ENCODE data around the gene MC3R.

Gene MC3R

GRCh38 chr20:56249956-56250355, 1.4 kb downstream of the MC3R start:
- no peak for DNase-seq

- DNase-seq = no peak
Observed at GRCh38 chr20:56257604-56258003, 9.1 kb downstream of the MC3R start.

GRCh38 chr20:56259948-56260347, 11.4 kb downstream of the MC3R start:
- no peak for DNase-seq

- DNase-seq = no peak
Observed at GRCh38 chr20:56268536-56268935, 20.0 kb downstream of the MC3R start.

- DNase-seq = no peak
Observed at GRCh38 chr20:56271974-56272373, 23.4 kb downstream of the MC3R start.

GRCh38 chr20:56273491-56273890, 25.0 kb downstream of the MC3R start:
- DNase-seq = no peak

- DNase-seq = no peak
Observed at GRCh38 chr20:56274156-56274555, 25.6 kb downstream of the MC3R start.

- DNase-seq = no peak
Observed at GRCh38 chr20:56278196-56278595, 29.7 kb downstream of the MC3R start.

GRCh38 chr20:56285496-56285895, 37.0 kb downstream of the MC3R start:
- DNase-seq = no peak

- DNase-seq = no peak
Observed at GRCh38 chr20:56289652-56290051, 41.1 kb downstream of the MC3R start.

- no peak for DNase-seq
Observed at GRCh38 chr20:56299362-56299761, 50.8 kb downstream of the MC3R start.
